RWPE2 (cell line): ENCODE data around the gene FRMD7.

ENCODE experiments used
- ATAC-seq: fragments of 200-7000 bp; cut with Tn5 transposase; 3 replicates; pipeline ENCODE4 v1.9.1; 2021; ENCODE audit warnings: low read depth
- DNase-seq: peaks from one replicate; pipeline ENCODE4 v3.0.0-alpha.2; 2020; ENCODE audit warnings: low spot score
- H3K27ac ChIP-seq: fragments of 450-650 bp; 2 replicates; pipeline ENCODE4 v1.5.1; 2017; ENCODE audit warnings: mild to moderate bottlenecking; ENCODE audit not compliant: poor library complexity, severe bottlenecking
- H3K27me3 ChIP-seq: fragments of 250-450 bp; sonication (Bioruptor Pico); 2 replicates; pipeline ENCODE4 v1.5.1; 2021; ENCODE audit warnings: mild to moderate bottlenecking, moderate library complexity; ENCODE audit not compliant: insufficient read depth, poor library complexity, severe bottlenecking
- H3K36me3 ChIP-seq: fragments of 250-450 bp; sonication (Bioruptor Pico); 2 replicates; pipeline ENCODE4 v1.5.1; 2020; ENCODE audit warnings: low read depth, mild to moderate bottlenecking, moderate library complexity
- H3K4me1 ChIP-seq: fragments of 250-450 bp; sonication (Bioruptor Pico); 2 replicates; pipeline ENCODE4 v1.5.1; 2021; ENCODE audit warnings: mild to moderate bottlenecking, moderate library complexity; ENCODE audit not compliant: insufficient read depth, poor library complexity, severe bottlenecking
- H3K4me3 ChIP-seq: fragments of 250-450 bp; sonication (Bioruptor Pico); 2 replicates; pipeline ENCODE4 v1.5.1; 2021; ENCODE audit warnings: mild to moderate bottlenecking, moderate library complexity; ENCODE audit not compliant: severe bottlenecking
- H3K9me3 ChIP-seq: fragments of 250-450 bp; sonication (Bioruptor Pico); 2 replicates; pipeline ENCODE4 v1.5.1; 2021; ENCODE audit warnings: mild to moderate bottlenecking, moderate library complexity; ENCODE audit not compliant: severe bottlenecking
- CTCF ChIP-seq: fragments of 450-650 bp; IDR thresholded peaks from one replicate; pipeline ENCODE4 v1.5.1; 2017; ENCODE audit warnings: mild to moderate bottlenecking, moderate library complexity; ENCODE audit not compliant: poor library complexity, severe bottlenecking

The FRMD7 gene

GRCh38 chrX:132033166-132033565, 94.7 kb downstream of the FRMD7 start:
- DNase-seq (no peak), ATAC-seq (no peak)
- Histone ChIP-seq H3K36me3 (no peaks in the 10 kb centered on the region), H3K4me3 (no peak overlapping the region), H3K27me3 (no peaks in the 10 kb centered on the region), H3K4me1 (no peaks in the 10 kb centered on the region), H3K27ac (no peak overlapping the region), H3K9me3 (no peaks in the 10 kb centered on the region)
- TF ChIP-seq CTCF: no peak

- DNase-seq (no peak), ATAC-seq (no peak)
- Histone ChIP-seq H3K27ac (no peak overlapping the region), H3K27me3 (no peaks in the 10 kb centered on the region), H3K36me3 (no peaks in the 10 kb centered on the region), H3K4me1 (no peaks in the 10 kb centered on the region), H3K4me3 (no peak overlapping the region), H3K9me3 (no peaks in the 10 kb centered on the region)
- no peak for TF ChIP-seq CTCF
These were observed 96.0 kb downstream of the FRMD7 start for GRCh38 chrX:132031867-132032266.

GRCh38 chrX:132030264-132030663, 97.6 kb downstream of the FRMD7 start:
- no peaks in the 10 kb centered on the region for H3K27me3 ChIP-seq
- H3K27ac ChIP-seq: no peak overlapping the region
- no peaks in the 10 kb centered on the region for H3K36me3 ChIP-seq
- no peaks in the 10 kb centered on the region for H3K9me3 ChIP-seq
- H3K4me3 ChIP-seq: no peak overlapping the region
- no peak for ATAC-seq
- DNase-seq: no peak
- TF ChIP-seq CTCF: no peak
- H3K4me1 ChIP-seq: no peaks in the 10 kb centered on the region
